ENCODE measurements around the gene ARL4D.

The ARL4D gene

GRCh38 chr17:43439041-43439440, 40.2 kb downstream of the ARL4D start:
- Histone ChIP-seq H2BK5ac (ENCODE audit: low read depth, low read length, poor library complexity) (no peak overlapping the region), H3K79me2 (ENCODE audit: control insufficient read depth, insufficient read depth, low read length, poor library complexity) (no peaks in the 10 kb centered on the region), H3K4me2 (ENCODE audit: low read length) (no peak overlapping the region), H3K27me3 (ENCODE audit: insufficient read depth, low read length) (no peaks in the 10 kb centered on the region), H4K91ac (ENCODE audit: low read depth, low read length) (no peak overlapping the region), H2BK120ac (ENCODE audit: insufficient read depth, low read length, poor library complexity) (no peak overlapping the region), H3K79me1 (ENCODE audit: low read length) (peaks cover 12% of the 10 kb centered on the region), H3K18ac (ENCODE audit: low read length) (no peak overlapping the region), H3K9ac (ENCODE audit: low read length) (no peak overlapping the region), H3K4me1 (ENCODE audit: control insufficient read depth in 1 of 2, insufficient read depth in 2 of 2, low read length in 2 of 2) (peaks cover 9 to 11% of the 10 kb centered on the region in 2 experiments), H3K9me3 (ENCODE audit: insufficient read depth, low read depth, low read length) (no peaks in the 10 kb centered on the region), H3K14ac (ENCODE audit: low read length) (no peak overlapping the region), H3K23ac (ENCODE audit: low read length) (no peak overlapping the region), H2AFZ (ENCODE audit: insufficient read depth, low read length, poor library complexity) (no peak overlapping the region), H2BK12ac (ENCODE audit: low read length) (no peak overlapping the region), H3K4ac (ENCODE audit: low read depth, low read length) (no peak overlapping the region), H4K12ac (ENCODE audit: low read depth, low read length) (no peak overlapping the region), H3K36me3 (ENCODE audit: control insufficient read depth in 1 of 2, insufficient read depth in 2 of 2, low read length in 2 of 2) (no peaks in the 10 kb centered on the region), H4K8ac (ENCODE audit: low read depth, low read length) (no peak overlapping the region), H3K4me3 (ENCODE audit: low read depth, low read length) (no peak overlapping the region), H3K27ac (ENCODE audit: low read depth, low read length) (no peak overlapping the region), H2AK5ac (ENCODE audit: low read length) (no peak overlapping the region)
- DNase-seq: no peak
- no CpG with 5 or more reads among the region's 1 CpG for WGBS (ENCODE audit: extremely low coverage, insufficient coverage, insufficient read length)

- no peak overlapping the region for H3K4me3 ChIP-seq (ENCODE audit: low read depth, low read length)
- no peak overlapping the region for H2BK5ac ChIP-seq (ENCODE audit: low read depth, low read length, poor library complexity)
- no peak overlapping the region for H3K27ac ChIP-seq (ENCODE audit: low read depth, low read length)
- no peak overlapping the region for H3K23ac ChIP-seq (ENCODE audit: low read length)
- no peaks in the 10 kb centered on the region for H3K9me3 ChIP-seq (ENCODE audit: insufficient read depth, low read depth, low read length)
- H2AK5ac ChIP-seq (ENCODE audit: low read length): no peak overlapping the region
- DNase-seq: no peak
- H2AFZ ChIP-seq (ENCODE audit: insufficient read depth, low read length, poor library complexity): no peak overlapping the region
- no peak overlapping the region for H3K18ac ChIP-seq (ENCODE audit: low read length)
- no CpG with 5 or more reads among the region's 2 CpGs for WGBS (ENCODE audit: extremely low coverage, insufficient coverage, insufficient read length)
- H4K12ac ChIP-seq (ENCODE audit: low read depth, low read length): no peak overlapping the region
- H2BK12ac ChIP-seq (ENCODE audit: low read length): peak overlapping the region; percentile 78
- H3K36me3 ChIP-seq (ENCODE audit: control insufficient read depth in 1 of 2, insufficient read depth in 2 of 2, low read length in 2 of 2): no peaks in the 10 kb centered on the region
- H3K4me1 ChIP-seq (ENCODE audit: control insufficient read depth in 1 of 2, insufficient read depth in 2 of 2, low read length in 2 of 2): peaks cover 16 to 17% of the 10 kb centered on the region in 2 experiments
- H3K27me3 ChIP-seq (ENCODE audit: insufficient read depth, low read length): no peaks in the 10 kb centered on the region
- H3K4ac ChIP-seq (ENCODE audit: low read depth, low read length): no peak overlapping the region
- H4K8ac ChIP-seq (ENCODE audit: low read depth, low read length): no peak overlapping the region
- H3K79me2 ChIP-seq (ENCODE audit: control insufficient read depth, insufficient read depth, low read length, poor library complexity): no peaks in the 10 kb centered on the region
- H4K91ac ChIP-seq (ENCODE audit: low read depth, low read length): no peak overlapping the region
- H3K4me2 ChIP-seq (ENCODE audit: low read length): no peak overlapping the region
- H3K14ac ChIP-seq (ENCODE audit: low read length): no peak overlapping the region
- H3K9ac ChIP-seq (ENCODE audit: low read length): no peak overlapping the region
- H3K79me1 ChIP-seq (ENCODE audit: low read length): peaks cover 16% of the 10 kb centered on the region
- H2BK120ac ChIP-seq (ENCODE audit: insufficient read depth, low read length, poor library complexity): no peak overlapping the region
Observed at GRCh38 chr17:43442711-43443110, 43.9 kb downstream of the ARL4D start.

- DNase-seq: no peak
- peaks cover 16 to 17% of the 10 kb centered on the region in 2 experiments for H3K4me1 ChIP-seq (ENCODE audit: control insufficient read depth in 1 of 2, insufficient read depth in 2 of 2, low read length in 2 of 2)
- no CpG with 5 or more reads among the region's 3 CpGs for WGBS (ENCODE audit: extremely low coverage, insufficient coverage, insufficient read length)
- no peak overlapping the region for H3K23ac ChIP-seq (ENCODE audit: low read length)
- H2BK12ac ChIP-seq (ENCODE audit: low read length): peak overlapping the region; percentile 97
- H2AFZ ChIP-seq (ENCODE audit: insufficient read depth, low read length, poor library complexity): no peak overlapping the region
- H3K14ac ChIP-seq (ENCODE audit: low read length): peak overlapping the region; percentile 74
- H3K9me3 ChIP-seq (ENCODE audit: insufficient read depth, low read depth, low read length): no peaks in the 10 kb centered on the region
- H2BK5ac ChIP-seq (ENCODE audit: low read depth, low read length, poor library complexity): peak overlapping the region; percentile 81
- peak overlapping the region; percentile 6 for H4K12ac ChIP-seq (ENCODE audit: low read depth, low read length)
- no peak overlapping the region for H3K9ac ChIP-seq (ENCODE audit: low read length)
- no peaks in the 10 kb centered on the region for H3K36me3 ChIP-seq (ENCODE audit: control insufficient read depth in 1 of 2, insufficient read depth in 2 of 2, low read length in 2 of 2)
- peak overlapping the region; percentile 10 for H3K4ac ChIP-seq (ENCODE audit: low read depth, low read length)
- H2BK120ac ChIP-seq (ENCODE audit: insufficient read depth, low read length, poor library complexity): peak overlapping the region; percentile 94
- peak overlapping the region; percentile 21 for H2AK5ac ChIP-seq (ENCODE audit: low read length)
- peak overlapping the region; percentile 94 for H4K91ac ChIP-seq (ENCODE audit: low read depth, low read length)
- no peak overlapping the region for H3K4me2 ChIP-seq (ENCODE audit: low read length)
- H3K4me3 ChIP-seq (ENCODE audit: low read depth, low read length): no peak overlapping the region
- H3K79me1 ChIP-seq (ENCODE audit: low read length): peaks cover 16% of the 10 kb centered on the region
- no peaks in the 10 kb centered on the region for H3K79me2 ChIP-seq (ENCODE audit: control insufficient read depth, insufficient read depth, low read length, poor library complexity)
- H3K18ac ChIP-seq (ENCODE audit: low read length): peak overlapping the region; percentile 64
- peak overlapping the region; percentile 96 for H3K27ac ChIP-seq (ENCODE audit: low read depth, low read length)
- no peaks in the 10 kb centered on the region for H3K27me3 ChIP-seq (ENCODE audit: insufficient read depth, low read length)
- peak overlapping the region; percentile 32 for H4K8ac ChIP-seq (ENCODE audit: low read depth, low read length)
Observed at GRCh38 chr17:43443381-43443780, 44.6 kb downstream of the ARL4D start.

GRCh38 chr17:43444223-43445008, 45.6 kb downstream of the ARL4D start:
- Histone ChIP-seq H3K4ac (ENCODE audit: low read depth, low read length) (peak overlapping the region; percentile 55), H2BK5ac (ENCODE audit: low read depth, low read length, poor library complexity) (peak overlapping the region; percentile 92), H3K14ac (ENCODE audit: low read length) (peak overlapping the region; percentile 65), H3K4me3 (ENCODE audit: low read depth, low read length) (no peak overlapping the region), H3K9me3 (ENCODE audit: insufficient read depth, low read depth, low read length) (no peaks in the 10 kb centered on the region), H2AK5ac (ENCODE audit: low read length) (peak overlapping the region; percentile 51), H3K9ac (ENCODE audit: low read length) (no peak overlapping the region), H3K27ac (ENCODE audit: low read depth, low read length) (peak overlapping the region; percentile 96), H4K8ac (ENCODE audit: low read depth, low read length) (peak overlapping the region; percentile 75), H3K18ac (ENCODE audit: low read length) (peak overlapping the region; percentile 60), H3K79me2 (ENCODE audit: control insufficient read depth, insufficient read depth, low read length, poor library complexity) (no peaks in the 10 kb centered on the region), H3K4me1 (ENCODE audit: control insufficient read depth in 1 of 2, insufficient read depth in 2 of 2, low read length in 2 of 2) (peaks cover 12 to 14% of the 10 kb centered on the region in 2 experiments), H2BK120ac (ENCODE audit: insufficient read depth, low read length, poor library complexity) (peak overlapping the region; percentile 89), H4K12ac (ENCODE audit: low read depth, low read length) (no peak overlapping the region), H2AFZ (ENCODE audit: insufficient read depth, low read length, poor library complexity) (no peak overlapping the region), H3K4me2 (ENCODE audit: low read length) (peak overlapping the region; percentile 22), H3K27me3 (ENCODE audit: insufficient read depth, low read length) (no peaks in the 10 kb centered on the region), H4K91ac (ENCODE audit: low read depth, low read length) (peak overlapping the region; percentile 96), H3K23ac (ENCODE audit: low read length) (no peak overlapping the region), H3K36me3 (ENCODE audit: control insufficient read depth in 1 of 2, insufficient read depth in 2 of 2, low read length in 2 of 2) (no peaks in the 10 kb centered on the region), H2BK12ac (ENCODE audit: low read length) (peak overlapping the region; percentile 95), H3K79me1 (ENCODE audit: low read length) (peaks cover 16% of the 10 kb centered on the region)
- WGBS (ENCODE audit: extremely low coverage, insufficient coverage, insufficient read length): no CpG with 5 or more reads among the region's 8 CpGs
- DNase-seq: no peak
